Osteoblast (primary cell): ENCODE results near the gene CACNA1I. TPM values are rescaled to one million over a fixed set of nuclear protein-coding genes. Genes with fewer than 3 reads are reported as not detected.

Source experiments
- DNase-seq: peaks from one replicate; pipeline ENCODE4 v3.0.0; 2011; ENCODE audit warnings: low spot score, mixed read lengths; ENCODE audit not compliant: insufficient read length; ENCODE audit errors: missing footprints
- H2AFZ ChIP-seq: 2 replicates; pipeline ENCODE4 v1.6.0; 2011; ENCODE audit warnings: mild to moderate bottlenecking, low read length
- H3K27ac ChIP-seq: 2 replicates; pipeline ENCODE4 v1.5.1; 2011; ENCODE audit warnings: mild to moderate bottlenecking, low read depth, low read length, moderate library complexity
- H3K27me3 ChIP-seq: 2 replicates; pipeline ENCODE4 v1.6.0; 2012; ENCODE audit warnings: mild to moderate bottlenecking, control low read depth, inconsistent platforms, low read length, moderate library complexity; ENCODE audit not compliant: insufficient read depth
- H3K36me3 ChIP-seq: 2 replicates; pipeline ENCODE4 v1.5.1; 2011; ENCODE audit warnings: mild to moderate bottlenecking, low read length, control low read depth, moderate library complexity; ENCODE audit not compliant: insufficient read depth
- H3K4me1 ChIP-seq: 2 replicates; pipeline ENCODE4 v1.5.1; 2011; ENCODE audit warnings: mild to moderate bottlenecking, low read length, control low read depth, moderate library complexity; ENCODE audit not compliant: insufficient read depth
- H3K4me2 ChIP-seq: 2 replicates; pipeline ENCODE4 v1.6.0; 2011; ENCODE audit warnings: mild to moderate bottlenecking, low read length; ENCODE audit not compliant: insufficient read depth
- H3K4me3 ChIP-seq: fragments of 200-600 bp; sonication (generic); 3 replicates; pipeline ENCODE4 v1.5.1; 2012; ENCODE audit warnings: mild to moderate bottlenecking, low read length, inconsistent platforms; ENCODE audit not compliant: insufficient read depth
- H3K79me2 ChIP-seq: 2 replicates; pipeline ENCODE4 v1.6.0; 2012; ENCODE audit warnings: mild to moderate bottlenecking, low read length, control low read depth, inconsistent platforms; ENCODE audit not compliant: insufficient read depth
- H3K9me3 ChIP-seq: 2 replicates; pipeline ENCODE4 v1.5.1; 2011; ENCODE audit warnings: low read depth, low read length, control low read depth
- H4K20me1 ChIP-seq: 2 replicates; pipeline ENCODE4 v1.6.0; 2012; ENCODE audit warnings: mild to moderate bottlenecking, low read length, control low read depth; ENCODE audit not compliant: insufficient read depth
- total RNA-seq: library from RNA; depleted of rRNA; stranded (reverse); fragments of >200 nt; gene quantifications from 2 replicates; pipeline ENCODE4 v1.2.3, GENCODE V29; 2012
- TF ChIP-seq, protein P1 (sequence below): IDR thresholded peaks from 2 replicates; pipeline ENCODE4 v1.5.1; 2011; ENCODE audit warnings: mild to moderate bottlenecking, low read depth, low read length, moderate library complexity; ENCODE audit errors: extremely low read depth

The CACNA1I gene
- total RNA-seq, 1 donor: under 0.01 TPM

DNA sequence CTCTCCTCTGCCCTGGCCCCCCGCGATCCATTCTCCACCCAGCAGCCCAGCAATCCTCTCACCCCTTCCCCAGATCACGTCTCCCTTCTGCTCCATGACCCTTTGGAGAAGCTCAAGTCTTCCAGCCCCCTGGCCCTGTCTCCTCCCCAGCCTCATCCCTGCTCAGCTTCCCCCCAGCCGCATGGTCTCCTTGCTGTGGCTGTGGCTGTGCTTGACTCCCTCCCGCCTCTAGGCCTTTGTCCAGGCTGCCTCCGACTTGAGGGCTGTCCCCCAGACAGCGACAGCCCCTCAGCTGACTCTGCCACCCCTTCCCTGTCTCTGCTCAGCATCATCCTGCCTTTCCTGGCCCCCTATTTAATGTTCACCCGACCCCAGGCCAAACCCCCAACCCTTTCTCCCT, 59.3 kb downstream of the CACNA1I start:
- Histone ChIP-seq H3K9me3 (no peaks in the 10 kb centered on the region), H3K4me2 (no peak overlapping the region), H2AFZ (no peak overlapping the region), H3K27me3 (peaks cover 13% of the 10 kb centered on the region), H3K79me2 (no peaks in the 10 kb centered on the region), H3K36me3 (no peaks in the 10 kb centered on the region), H3K27ac (no peak overlapping the region), H3K4me3 (no peak overlapping the region), H3K4me1 (peaks cover 5% of the 10 kb centered on the region), H4K20me1 (no peaks in the 10 kb centered on the region)
- TF ChIP-seq, protein P1, sequence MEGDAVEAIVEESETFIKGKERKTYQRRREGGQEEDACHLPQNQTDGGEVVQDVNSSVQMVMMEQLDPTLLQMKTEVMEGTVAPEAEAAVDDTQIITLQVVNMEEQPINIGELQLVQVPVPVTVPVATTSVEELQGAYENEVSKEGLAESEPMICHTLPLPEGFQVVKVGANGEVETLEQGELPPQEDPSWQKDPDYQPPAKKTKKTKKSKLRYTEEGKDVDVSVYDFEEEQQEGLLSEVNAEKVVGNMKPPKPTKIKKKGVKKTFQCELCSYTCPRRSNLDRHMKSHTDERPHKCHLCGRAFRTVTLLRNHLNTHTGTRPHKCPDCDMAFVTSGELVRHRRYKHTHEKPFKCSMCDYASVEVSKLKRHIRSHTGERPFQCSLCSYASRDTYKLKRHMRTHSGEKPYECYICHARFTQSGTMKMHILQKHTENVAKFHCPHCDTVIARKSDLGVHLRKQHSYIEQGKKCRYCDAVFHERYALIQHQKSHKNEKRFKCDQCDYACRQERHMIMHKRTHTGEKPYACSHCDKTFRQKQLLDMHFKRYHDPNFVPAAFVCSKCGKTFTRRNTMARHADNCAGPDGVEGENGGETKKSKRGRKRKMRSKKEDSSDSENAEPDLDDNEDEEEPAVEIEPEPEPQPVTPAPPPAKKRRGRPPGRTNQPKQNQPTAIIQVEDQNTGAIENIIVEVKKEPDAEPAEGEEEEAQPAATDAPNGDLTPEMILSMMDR: no peak
- peak; percentile 52 for DNase-seq

DNA sequence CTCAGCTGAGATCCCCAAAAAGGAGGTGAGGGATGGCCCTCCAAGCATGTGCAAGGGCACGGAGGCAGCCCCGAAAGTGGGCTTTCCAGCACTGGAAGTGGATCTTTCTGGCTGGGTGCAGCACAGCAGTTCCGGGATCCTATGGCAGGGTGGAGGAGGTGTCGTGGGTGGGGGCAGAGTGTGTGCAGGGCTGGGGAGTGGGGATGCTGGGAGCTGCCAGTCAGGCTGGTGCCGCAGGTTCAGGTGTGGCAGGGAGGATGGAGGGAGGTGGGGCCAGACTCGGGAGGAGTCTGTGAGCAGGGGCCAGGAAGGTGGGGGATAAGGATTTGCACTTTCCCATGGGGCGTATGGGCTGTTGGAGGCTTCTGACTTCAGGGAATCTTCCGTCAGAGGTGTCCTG, 60.2 kb downstream of the CACNA1I start:
- Histone ChIP-seq H3K36me3 (no peaks in the 10 kb centered on the region), H3K27me3 (peaks cover 9% of the 10 kb centered on the region), H2AFZ (no peak overlapping the region), H3K9me3 (no peaks in the 10 kb centered on the region), H3K4me3 (no peak overlapping the region), H3K27ac (no peak overlapping the region), H4K20me1 (no peaks in the 10 kb centered on the region), H3K79me2 (no peaks in the 10 kb centered on the region), H3K4me2 (no peak overlapping the region), H3K4me1 (peaks cover 12% of the 10 kb centered on the region)
- no peak for DNase-seq
- TF ChIP-seq, protein P1: no peak

DNA sequence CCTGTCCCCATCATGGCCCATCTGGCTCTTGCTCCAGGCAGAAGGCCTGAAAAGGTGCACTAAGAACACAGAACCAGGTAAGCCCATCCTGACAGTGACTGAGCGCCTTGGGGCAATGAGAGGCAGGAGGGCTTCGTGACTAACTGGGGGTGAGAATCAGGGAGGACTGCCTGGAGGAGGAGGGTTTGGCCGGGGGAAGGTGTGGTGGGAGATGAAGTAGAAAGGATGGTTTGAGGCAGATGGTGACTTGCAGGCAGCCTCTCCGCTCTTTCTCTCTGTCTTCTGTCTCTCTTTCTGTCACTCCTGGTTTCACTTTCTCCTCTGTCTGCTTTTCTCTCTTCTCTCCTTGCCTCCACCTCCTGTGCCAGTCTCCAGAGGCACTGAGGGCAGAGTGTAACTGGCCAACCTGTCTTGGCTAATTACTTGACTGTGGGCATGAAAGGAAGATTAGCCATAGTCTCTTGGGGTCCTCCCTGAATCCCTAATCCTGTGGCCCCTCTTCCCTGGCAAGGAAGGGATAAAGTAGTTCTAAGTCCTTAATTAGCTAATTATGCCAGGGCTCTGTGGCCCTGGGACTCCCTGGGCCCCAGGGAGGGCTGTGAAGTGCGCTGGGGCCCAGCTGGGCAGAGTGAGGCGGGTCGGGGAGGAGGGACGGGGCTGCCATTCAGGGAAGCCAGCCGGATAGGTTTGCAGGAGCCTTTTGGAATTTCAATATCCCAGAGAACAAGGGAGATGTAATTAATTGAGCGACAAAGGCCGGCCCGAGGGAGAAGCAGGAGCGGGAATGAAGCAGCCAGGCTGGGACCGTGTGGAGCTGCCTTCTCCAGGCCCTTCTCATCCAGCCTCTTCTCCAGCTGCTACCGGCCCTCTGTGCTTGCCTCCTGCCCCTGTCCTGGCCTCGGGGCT, 61.1 kb downstream of the CACNA1I start:
- no peak overlapping the region for H3K4me2 ChIP-seq
- peaks cover 5% of the 10 kb centered on the region for H3K27me3 ChIP-seq
- H3K9me3 ChIP-seq: no peaks in the 10 kb centered on the region
- H4K20me1 ChIP-seq: no peaks in the 10 kb centered on the region
- no peaks in the 10 kb centered on the region for H3K79me2 ChIP-seq
- no peak overlapping the region for H3K27ac ChIP-seq
- peaks cover 12% of the 10 kb centered on the region for H3K4me1 ChIP-seq
- no peak overlapping the region for H2AFZ ChIP-seq
- H3K4me3 ChIP-seq: no peak overlapping the region
- peak; percentile 84 for DNase-seq
- TF ChIP-seq, protein P1: no peak
- H3K36me3 ChIP-seq: no peaks in the 10 kb centered on the region
